ENCODE results near the gene UBE2V1. TPM values are rescaled to one million over a fixed set of nuclear protein-coding genes. Genes with fewer than 3 reads are reported as not detected.
A peak's percentile ranks its signal among the peaks of the same experiment; 100 is the strongest.

The UBE2V1 gene
- total RNA-seq, 1 donor from 2014 or later = 62.5 TPM

DNA sequence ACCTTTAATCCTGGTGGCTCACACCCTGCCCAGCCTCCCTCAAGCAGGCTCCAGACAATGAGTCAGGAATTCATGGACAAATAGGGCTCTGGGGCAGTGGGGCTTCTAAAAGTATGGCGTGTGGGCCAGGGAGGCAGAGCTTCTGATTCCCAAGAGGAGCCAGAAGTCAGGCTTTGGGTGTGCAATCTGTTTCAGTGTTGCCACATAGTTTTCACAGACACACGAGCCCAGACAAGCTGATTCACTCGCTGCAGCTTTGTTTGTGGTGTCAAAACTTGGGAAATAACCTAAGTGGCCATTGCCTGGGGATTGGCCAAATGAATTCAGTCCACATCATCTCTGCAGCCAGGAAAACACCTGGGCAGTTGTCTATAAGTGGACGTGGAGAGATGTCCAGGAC is 31.4 kb upstream of the UBE2V1 start:
- DNase-seq (ENCODE audit: low read depth) = peak; percentile 93
- TF ChIP-seq, protein P1, sequence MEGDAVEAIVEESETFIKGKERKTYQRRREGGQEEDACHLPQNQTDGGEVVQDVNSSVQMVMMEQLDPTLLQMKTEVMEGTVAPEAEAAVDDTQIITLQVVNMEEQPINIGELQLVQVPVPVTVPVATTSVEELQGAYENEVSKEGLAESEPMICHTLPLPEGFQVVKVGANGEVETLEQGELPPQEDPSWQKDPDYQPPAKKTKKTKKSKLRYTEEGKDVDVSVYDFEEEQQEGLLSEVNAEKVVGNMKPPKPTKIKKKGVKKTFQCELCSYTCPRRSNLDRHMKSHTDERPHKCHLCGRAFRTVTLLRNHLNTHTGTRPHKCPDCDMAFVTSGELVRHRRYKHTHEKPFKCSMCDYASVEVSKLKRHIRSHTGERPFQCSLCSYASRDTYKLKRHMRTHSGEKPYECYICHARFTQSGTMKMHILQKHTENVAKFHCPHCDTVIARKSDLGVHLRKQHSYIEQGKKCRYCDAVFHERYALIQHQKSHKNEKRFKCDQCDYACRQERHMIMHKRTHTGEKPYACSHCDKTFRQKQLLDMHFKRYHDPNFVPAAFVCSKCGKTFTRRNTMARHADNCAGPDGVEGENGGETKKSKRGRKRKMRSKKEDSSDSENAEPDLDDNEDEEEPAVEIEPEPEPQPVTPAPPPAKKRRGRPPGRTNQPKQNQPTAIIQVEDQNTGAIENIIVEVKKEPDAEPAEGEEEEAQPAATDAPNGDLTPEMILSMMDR (IDR thresholded peaks at IDR 0.05; ENCODE audit: insufficient read depth, low read length, poor library complexity, severe bottlenecking) = no peak
- peaks cover 3% of the 10 kb centered on the region for H3K36me3 ChIP-seq (ENCODE audit: control insufficient read depth, insufficient read depth, low read length)
- no peak overlapping the region for H3K4me3 ChIP-seq (ENCODE audit: low read depth, low read length)
- no peaks in the 10 kb centered on the region for H3K27me3 ChIP-seq (ENCODE audit: control insufficient read depth, insufficient read depth, low read length)

DNA sequence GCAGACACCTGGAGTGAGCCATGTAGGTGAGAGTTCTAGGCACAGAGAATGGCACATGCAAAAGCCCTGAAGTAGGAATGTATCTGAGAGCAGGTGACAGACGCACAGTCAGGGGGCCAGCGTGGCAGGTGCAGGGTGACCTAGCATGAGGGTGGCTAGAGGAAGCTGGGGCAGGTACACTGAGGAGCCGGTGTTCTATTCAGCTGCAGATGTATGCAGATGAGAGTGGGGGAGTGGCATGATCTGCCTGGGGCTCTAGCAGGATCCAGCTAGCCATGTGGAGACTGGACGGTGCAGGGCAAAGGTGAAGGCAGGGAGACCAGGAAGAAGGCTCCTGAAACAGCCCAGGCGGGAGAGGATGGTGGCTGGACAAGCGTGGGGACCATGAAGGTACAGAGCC is 29.9 kb upstream of the UBE2V1 start:
- H3K36me3 ChIP-seq (ENCODE audit: control insufficient read depth, insufficient read depth, low read length) = peaks cover 3% of the 10 kb centered on the region
- H3K27me3 ChIP-seq (ENCODE audit: control insufficient read depth, insufficient read depth, low read length) = no peaks in the 10 kb centered on the region
- no peak overlapping the region for H3K4me3 ChIP-seq (ENCODE audit: low read depth, low read length)
- DNase-seq (ENCODE audit: low read depth) = no peak
- TF ChIP-seq, protein P1 (IDR thresholded peaks at IDR 0.05; ENCODE audit: insufficient read depth, low read length, poor library complexity, severe bottlenecking) = no peak

DNA sequence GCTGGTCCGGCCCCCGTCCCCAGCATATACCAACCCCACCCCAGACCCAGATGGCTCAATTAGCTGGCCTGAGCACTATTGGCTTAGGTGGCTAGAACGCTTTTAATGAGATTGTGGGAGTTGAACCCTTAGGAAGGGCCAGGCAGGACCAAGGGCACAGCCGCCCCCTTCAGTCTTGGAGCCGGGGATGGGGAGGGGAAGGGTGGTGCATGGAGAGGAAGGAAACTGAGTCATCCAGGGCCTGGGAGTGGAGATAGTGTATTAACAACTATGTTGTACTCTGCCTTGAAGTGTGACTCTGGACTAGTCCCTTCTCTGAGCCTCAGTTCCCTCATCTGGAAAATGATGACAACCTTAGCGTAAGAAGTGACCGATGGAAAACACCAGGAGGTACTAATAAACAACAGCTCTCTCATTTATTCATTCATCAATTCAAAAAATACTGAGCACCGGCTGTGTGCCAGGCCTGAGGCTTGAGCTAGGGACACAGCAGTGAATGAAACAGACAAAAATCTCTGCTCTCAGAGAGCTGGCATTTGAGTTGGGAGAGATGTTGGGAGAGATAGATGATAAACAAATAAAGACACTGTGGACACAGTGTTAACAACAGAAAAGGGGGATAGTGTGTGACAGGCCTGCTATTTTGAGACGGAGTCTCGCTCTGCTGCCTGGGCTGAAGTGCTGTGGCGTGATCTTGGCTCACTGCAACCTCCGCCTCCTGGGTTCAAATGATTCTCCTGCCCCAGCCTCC is 29.0 kb upstream of the UBE2V1 start:
- H3K4me3 ChIP-seq (ENCODE audit: low read depth, low read length) = no peak overlapping the region
- peaks cover 3% of the 10 kb centered on the region for H3K36me3 ChIP-seq (ENCODE audit: control insufficient read depth, insufficient read depth, low read length)
- TF ChIP-seq, protein P1 (IDR thresholded peaks at IDR 0.05; ENCODE audit: insufficient read depth, low read length, poor library complexity, severe bottlenecking) = no peak
- H3K27me3 ChIP-seq (ENCODE audit: control insufficient read depth, insufficient read depth, low read length) = no peaks in the 10 kb centered on the region
- DNase-seq (ENCODE audit: low read depth) = no peak

DNA sequence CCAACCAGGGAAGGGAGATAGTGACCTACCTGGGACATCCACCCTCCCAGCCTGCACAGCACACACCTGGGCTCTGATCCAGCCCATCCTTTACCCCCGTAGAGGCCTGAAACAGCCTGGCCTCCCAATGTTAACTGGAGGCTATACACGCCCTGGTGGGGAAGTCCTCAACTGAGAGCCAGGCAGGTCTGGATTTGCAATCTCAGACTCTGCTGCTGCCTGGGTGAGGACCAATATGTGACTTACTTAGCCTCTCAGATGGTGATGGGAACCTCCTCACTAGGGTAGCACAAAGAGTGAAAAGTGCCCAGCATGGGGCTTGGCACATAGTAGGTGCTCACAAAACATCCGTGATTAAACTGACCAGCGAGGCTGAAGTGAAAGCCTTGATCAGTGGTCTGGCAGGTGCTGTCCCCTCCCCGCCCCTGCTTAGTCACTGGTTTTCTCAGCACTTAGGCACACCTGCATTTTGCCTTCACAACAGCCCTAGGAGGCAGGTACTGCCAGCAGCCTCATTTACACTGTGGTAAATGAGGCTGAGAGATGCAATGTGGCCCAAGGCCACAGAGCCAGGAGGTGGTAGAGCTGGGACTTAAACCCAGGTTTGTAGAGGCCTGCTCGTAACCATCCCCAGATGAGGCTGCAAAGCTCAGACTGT is 28.2 kb upstream of the UBE2V1 start:
- Histone ChIP-seq H3K27me3 (ENCODE audit: control insufficient read depth, insufficient read depth, low read length) (no peaks in the 10 kb centered on the region), H3K4me3 (ENCODE audit: low read depth, low read length) (no peak overlapping the region), H3K36me3 (ENCODE audit: control insufficient read depth, insufficient read depth, low read length) (peaks cover 3% of the 10 kb centered on the region)
- TF ChIP-seq, protein P1 (IDR thresholded peaks at IDR 0.05; ENCODE audit: insufficient read depth, low read length, poor library complexity, severe bottlenecking) = no peak
- no peak for DNase-seq (ENCODE audit: low read depth)

DNA sequence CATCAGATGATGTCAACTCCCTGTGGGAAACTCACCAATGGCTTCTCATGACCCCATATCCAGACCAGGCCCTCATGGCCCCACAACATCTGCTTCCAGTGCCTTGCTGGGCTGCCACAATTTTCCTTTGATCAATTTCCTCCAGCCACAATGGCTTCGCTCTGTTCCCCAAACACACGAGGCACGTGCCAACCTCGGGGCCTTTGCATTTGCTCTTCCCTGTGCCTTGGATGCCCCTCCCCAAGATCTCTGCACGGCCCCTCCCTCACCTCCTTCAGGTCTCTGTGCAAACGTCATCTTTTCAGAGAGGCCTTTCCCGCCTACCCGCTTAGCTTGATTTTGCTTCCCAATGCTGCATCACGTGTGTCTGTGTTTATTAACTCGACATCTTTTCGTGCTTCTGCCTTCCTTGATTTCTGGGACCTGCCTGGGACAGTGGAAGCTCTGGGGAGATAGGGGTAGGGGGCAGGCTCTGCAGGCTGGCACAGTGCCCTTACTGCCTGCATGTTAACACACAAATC is 27.4 kb upstream of the UBE2V1 start:
- H3K4me3 ChIP-seq (ENCODE audit: low read depth, low read length) = no peak overlapping the region
- peaks cover 3% of the 10 kb centered on the region for H3K36me3 ChIP-seq (ENCODE audit: control insufficient read depth, insufficient read depth, low read length)
- no peak for DNase-seq (ENCODE audit: low read depth)
- TF ChIP-seq, protein P1 (IDR thresholded peaks at IDR 0.05; ENCODE audit: insufficient read depth, low read length, poor library complexity, severe bottlenecking) = no peak
- no peaks in the 10 kb centered on the region for H3K27me3 ChIP-seq (ENCODE audit: control insufficient read depth, insufficient read depth, low read length)

Measured in kidney epithelial cell (primary cell).